HUES64 (cell line): ENCODE measurements around the gene TECPR2.
A peak's percentile ranks its signal among the peaks of the same experiment; 100 is the strongest.
"Not testable (repeated sequence)": the region's sequence is repeated elsewhere in the genome, so short reads cannot be mapped to it uniquely, and the experiment has no call there.

Experiments
- H3K27ac ChIP-seq: 2 replicates; pipeline ENCODE4 v1.7.0; 2013; ENCODE audit warnings: low read depth, low read length, inconsistent platforms
- H3K27me3 ChIP-seq: 2 replicates; pipeline ENCODE4 v1.6.1; 2013; ENCODE audit warnings: mild to moderate bottlenecking, low read length; ENCODE audit not compliant: insufficient read depth
- H3K36me3 ChIP-seq: 2 replicates; pipeline ENCODE4 v1.6.1; 2013; ENCODE audit warnings: mild to moderate bottlenecking, low read length; ENCODE audit not compliant: insufficient read depth
- H3K4me1 ChIP-seq: 2 replicates; pipeline ENCODE4 v1.6.1; 2013; ENCODE audit warnings: mild to moderate bottlenecking, low read length, moderate library complexity; ENCODE audit not compliant: insufficient read depth
- H3K4me3 ChIP-seq: 2 replicates; pipeline ENCODE4 v1.5.1; 2013; ENCODE audit warnings: mild to moderate bottlenecking, low read length, moderate library complexity
- H3K9ac ChIP-seq: 2 replicates; pipeline ENCODE4 v1.6.1; 2013; ENCODE audit warnings: mild to moderate bottlenecking, low read depth, low read length
- H3K9me3 ChIP-seq: 2 replicates; pipeline ENCODE4 v1.6.1; 2013; ENCODE audit warnings: low read depth, low read length; ENCODE audit not compliant: insufficient read depth
- WGBS: fragments of 150-250, 120-280 bp; methylation state at CpG from one replicate; pipeline ENCODE4 v1.1.7; 2013; ENCODE audit warnings: missing lambda C conversion rate; 5-methylcytosine and 5-hydroxymethylcytosine counted together

TECPR2 gene

GRCh38 chr14:102335163-102335562, 27.6 kb upstream of the TECPR2 start:
- Histone ChIP-seq H3K36me3 (peaks cover 41% of the 10 kb centered on the region), H3K27me3 (no peaks in the 10 kb centered on the region), H3K9me3 (no peaks in the 10 kb centered on the region), H3K9ac (no peak overlapping the region), H3K27ac (no peak overlapping the region), H3K4me3 (no peak overlapping the region), H3K4me1 (no peaks in the 10 kb centered on the region)
- 93% methylated on average over 7 of the region's 7 CpGs for WGBS

DNA sequence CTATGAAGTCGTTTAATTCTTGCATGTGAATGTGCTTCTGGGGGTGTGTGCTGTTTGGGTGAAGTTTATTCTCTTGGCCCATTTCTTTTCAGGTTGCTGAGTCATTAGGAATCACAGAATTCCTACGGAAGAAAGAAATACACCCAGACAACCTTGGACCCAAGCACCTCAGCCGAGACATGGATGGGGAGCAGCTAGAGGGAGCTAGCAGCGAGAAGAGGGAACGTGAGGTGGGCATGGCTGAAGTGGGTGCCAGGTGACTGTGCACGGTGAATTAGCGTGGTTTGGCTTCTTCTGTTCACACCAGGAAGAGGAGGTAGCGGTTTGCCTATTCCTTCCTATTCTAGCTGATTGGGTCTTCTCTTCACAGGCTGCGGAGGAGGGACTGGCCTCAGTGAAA, 24.0 kb upstream of the TECPR2 start:
- Histone ChIP-seq H3K4me3 (no peak overlapping the region), H3K36me3 (peaks cover 62% of the 10 kb centered on the region), H3K27ac (peak overlapping the region; percentile 18; the same call in 1 of the 2 replicates), H3K9me3 (no peaks in the 10 kb centered on the region), H3K4me1 (no peaks in the 10 kb centered on the region), H3K9ac (no peak overlapping the region), H3K27me3 (no peaks in the 10 kb centered on the region)
- 89% methylated on average over 9 of the region's 9 CpGs for WGBS

DNA sequence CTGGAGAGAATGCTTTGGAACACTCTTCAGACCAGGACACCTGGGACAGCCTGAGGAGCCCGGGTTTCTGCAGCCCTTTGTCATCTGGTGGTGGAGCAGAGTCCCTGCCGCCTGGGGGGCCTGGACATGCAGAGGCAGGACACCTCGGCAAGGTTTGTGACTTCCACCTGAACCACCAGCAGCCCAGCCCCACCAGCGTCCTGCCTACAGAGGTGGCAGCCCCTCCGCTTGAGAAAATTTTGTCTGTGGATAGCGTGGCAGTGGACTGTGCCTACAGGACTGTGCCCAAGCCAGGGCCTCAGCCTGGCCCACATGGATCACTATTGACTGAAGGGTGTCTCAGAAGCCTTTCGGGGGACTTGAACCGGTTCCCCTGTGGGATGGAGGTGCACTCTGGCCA, 21.2 kb upstream of the TECPR2 start:
- Histone ChIP-seq H3K27ac (no peak overlapping the region), H3K36me3 (peaks cover 65% of the 10 kb centered on the region), H3K27me3 (no peaks in the 10 kb centered on the region), H3K9me3 (no peaks in the 10 kb centered on the region), H3K9ac (no peak overlapping the region), H3K4me3 (no peak overlapping the region), H3K4me1 (no peaks in the 10 kb centered on the region)
- whole genome bisulfite sequencing: 93% methylated on average over 8 of the region's 8 CpGs

DNA sequence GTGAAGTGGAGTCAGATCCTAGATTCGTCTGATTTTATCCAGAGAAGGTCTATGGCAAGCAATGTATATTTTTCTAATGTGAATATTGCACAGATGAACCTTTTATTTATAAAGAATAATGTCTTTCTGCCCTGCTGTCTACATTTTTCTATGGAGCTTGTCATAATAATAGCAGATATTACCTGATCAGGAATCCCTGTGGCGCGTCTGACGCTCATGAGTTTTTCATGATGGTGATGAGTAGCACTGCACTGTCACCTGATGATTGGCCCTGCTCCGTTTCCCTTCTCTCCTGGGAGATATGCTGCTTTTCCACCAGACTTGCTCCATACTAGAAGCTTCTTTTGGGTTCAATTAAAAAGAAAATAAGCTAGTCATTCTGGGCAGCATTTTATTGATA, 20.5 kb upstream of the TECPR2 start:
- no peak overlapping the region for H3K4me3 ChIP-seq
- H3K9ac ChIP-seq: no peak overlapping the region
- H3K27ac ChIP-seq: no peak overlapping the region
- H3K36me3 ChIP-seq: peaks cover 67% of the 10 kb centered on the region
- H3K4me1 ChIP-seq: no peaks in the 10 kb centered on the region
- WGBS: 93% methylated on average over 4 of the region's 5 CpGs
- no peaks in the 10 kb centered on the region for H3K27me3 ChIP-seq
- no peaks in the 10 kb centered on the region for H3K9me3 ChIP-seq

- Histone ChIP-seq H3K9ac (no peak overlapping the region), H3K4me3 (no peak overlapping the region), H3K27ac (no peak overlapping the region), H3K36me3 (peaks cover 73% of the 10 kb centered on the region), H3K9me3 (no peaks in the 10 kb centered on the region), H3K4me1 (no peaks in the 10 kb centered on the region), H3K27me3 (no peaks in the 10 kb centered on the region)
- WGBS: 95% methylated on average over 7 of the region's 7 CpGs
Measured at GRCh38 chr14:102344084-102344483, 18.7 kb upstream of the TECPR2 start.

- peaks cover 74% of the 10 kb centered on the region for H3K36me3 ChIP-seq
- no peaks in the 10 kb centered on the region for H3K9me3 ChIP-seq
- WGBS: 93% methylated on average over 5 of the region's 5 CpGs
- no peaks in the 10 kb centered on the region for H3K27me3 ChIP-seq
- H3K4me3 ChIP-seq: no peak overlapping the region
- no peaks in the 10 kb centered on the region for H3K4me1 ChIP-seq
- no peak overlapping the region for H3K9ac ChIP-seq
- no peak overlapping the region for H3K27ac ChIP-seq
Measured at GRCh38 chr14:102344485-102344884, 18.3 kb upstream of the TECPR2 start.

GRCh38 chr14:102345232-102345631, 17.5 kb upstream of the TECPR2 start:
- no peak overlapping the region for H3K4me3 ChIP-seq
- no peak overlapping the region for H3K9ac ChIP-seq
- H3K36me3 ChIP-seq: peaks cover 82% of the 10 kb centered on the region
- no peaks in the 10 kb centered on the region for H3K27me3 ChIP-seq
- H3K9me3 ChIP-seq: no peaks in the 10 kb centered on the region
- WGBS: 97% methylated on average over 3 of the region's 3 CpGs
- H3K27ac ChIP-seq: no peak overlapping the region
- no peaks in the 10 kb centered on the region for H3K4me1 ChIP-seq

DNA sequence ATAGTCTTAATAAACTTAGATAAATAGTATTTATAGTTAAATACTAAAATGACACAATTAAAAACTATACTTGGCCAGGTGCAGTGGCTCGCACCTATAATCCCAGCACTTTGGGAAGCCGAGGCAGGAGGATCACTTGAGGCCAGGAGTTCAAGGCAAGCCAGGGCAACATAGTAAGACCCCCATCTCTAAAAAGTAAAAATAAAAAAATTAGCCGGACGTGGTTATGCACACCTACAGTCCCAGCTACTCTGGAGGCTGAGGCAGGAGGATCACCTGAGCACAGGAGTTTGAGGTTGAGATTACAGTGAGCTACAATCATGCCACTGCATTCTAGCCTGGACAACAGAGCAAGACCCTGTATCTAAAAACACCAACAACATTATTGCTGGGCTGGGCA, 16.1 kb upstream of the TECPR2 start:
- WGBS: 95% methylated on average over 4 of the region's 4 CpGs
- no peak overlapping the region for H3K27ac ChIP-seq
- H3K36me3 ChIP-seq: peaks cover 76% of the 10 kb centered on the region
- H3K4me1 ChIP-seq: no peaks in the 10 kb centered on the region
- no peak overlapping the region for H3K4me3 ChIP-seq
- no peak overlapping the region for H3K9ac ChIP-seq
- H3K9me3 ChIP-seq: no peaks in the 10 kb centered on the region
- no peaks in the 10 kb centered on the region for H3K27me3 ChIP-seq

GRCh38 chr14:102348376-102348775, 14.4 kb upstream of the TECPR2 start:
- no peaks in the 10 kb centered on the region for H3K4me1 ChIP-seq
- H3K36me3 ChIP-seq: peaks cover 66% of the 10 kb centered on the region
- no peak overlapping the region for H3K4me3 ChIP-seq
- H3K9me3 ChIP-seq: no peaks in the 10 kb centered on the region
- 97% methylated on average over 16 of the region's 16 CpGs for WGBS
- H3K9ac ChIP-seq: no peak overlapping the region
- no peak overlapping the region for H3K27ac ChIP-seq
- no peaks in the 10 kb centered on the region for H3K27me3 ChIP-seq

DNA sequence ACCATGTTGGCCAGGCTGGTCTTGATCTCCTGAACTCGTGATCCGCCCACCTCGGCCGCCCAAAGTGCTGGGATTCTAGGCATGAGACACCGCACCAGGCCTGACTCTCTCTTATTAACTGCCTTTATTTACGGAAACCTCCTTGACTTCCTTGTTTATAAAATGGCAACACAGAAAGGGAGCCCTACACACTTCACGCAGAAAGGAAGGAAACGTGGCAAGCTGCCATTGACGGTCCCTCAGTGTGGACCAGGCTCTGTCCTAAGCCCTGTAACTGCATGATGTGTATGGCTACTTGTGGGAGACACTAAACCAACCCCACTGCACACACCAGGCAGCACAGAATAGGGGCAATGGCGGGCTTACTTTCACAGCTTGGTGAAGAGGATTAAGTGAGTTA, 11.7 kb upstream of the TECPR2 start:
- H3K9me3 ChIP-seq: no peaks in the 10 kb centered on the region
- no peak overlapping the region for H3K4me3 ChIP-seq
- WGBS: 98% methylated on average over 10 of the region's 10 CpGs
- no peaks in the 10 kb centered on the region for H3K27me3 ChIP-seq
- H3K4me1 ChIP-seq: no peaks in the 10 kb centered on the region
- no peak overlapping the region for H3K27ac ChIP-seq
- peaks cover 69% of the 10 kb centered on the region for H3K36me3 ChIP-seq
- H3K9ac ChIP-seq: no peak overlapping the region

DNA sequence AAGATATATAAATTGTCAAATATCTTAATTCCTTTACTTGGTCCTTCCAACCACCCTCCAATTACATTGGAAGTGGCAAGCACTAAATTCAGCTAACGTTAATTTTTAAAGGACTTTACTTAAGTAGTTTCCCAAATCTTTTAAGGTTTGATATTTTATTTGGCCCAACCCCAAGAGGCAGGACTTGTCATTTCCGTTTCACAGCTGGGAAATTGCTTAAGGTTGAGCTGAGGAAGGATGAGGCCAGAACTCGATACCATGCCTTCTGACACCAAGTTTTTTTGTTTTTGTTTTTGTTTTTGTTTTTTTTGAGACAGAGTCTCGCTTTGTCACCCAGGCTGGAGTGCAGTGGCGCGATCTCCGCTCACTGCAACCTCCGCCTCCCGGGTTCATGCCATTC, 11.1 kb upstream of the TECPR2 start:
- 93% methylated on average over 9 of the region's 9 CpGs for WGBS
- H3K36me3 ChIP-seq: peaks cover 75% of the 10 kb centered on the region

DNA sequence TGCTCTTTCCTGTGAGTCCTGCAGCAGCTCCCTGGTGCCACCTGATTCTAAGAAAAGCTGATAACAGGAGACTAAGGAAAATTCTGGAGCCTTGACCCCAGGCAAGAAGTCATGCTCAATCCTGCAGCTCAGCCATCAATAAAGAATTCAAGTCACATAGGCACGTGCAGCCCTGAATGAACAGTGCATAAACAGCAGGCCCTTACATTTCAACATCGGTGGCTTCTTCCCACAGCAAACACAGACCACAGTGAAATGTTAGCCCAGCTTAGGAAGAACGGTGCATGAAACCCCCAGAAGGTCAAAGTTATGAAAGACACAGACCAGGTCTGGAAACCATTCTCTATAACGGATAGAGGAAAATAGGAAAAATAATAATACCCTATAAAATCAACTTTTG, 10.5 kb upstream of the TECPR2 start:
- H3K36me3 ChIP-seq: peaks cover 72% of the 10 kb centered on the region

More for the DNA sequence above, 11.1 kb upstream of the TECPR2 start:
- not testable (repeated sequence) for H3K9ac ChIP-seq, H3K9me3 ChIP-seq, H3K4me3 ChIP-seq, H3K27ac ChIP-seq, H3K27me3 ChIP-seq, H3K4me1 ChIP-seq

More for the DNA sequence above, 10.5 kb upstream of the TECPR2 start:
- Histone ChIP-seq H3K4me1 (no peaks in the 10 kb centered on the region), H3K27me3 (no peaks in the 10 kb centered on the region), H3K9ac (no peak overlapping the region), H3K9me3 (no peaks in the 10 kb centered on the region), H3K4me3 (no peak overlapping the region), H3K27ac (no peak overlapping the region)
- 96% methylated on average over 3 of the region's 4 CpGs for WGBS
